AG10803 (cell line): ENCODE data around the gene HTR3E.
"Not testable (repeated sequence)": the region's sequence is repeated elsewhere in the genome, so short reads cannot be mapped to it uniquely, and the experiment has no call there.

ENCODE experiments used
- DNase-seq: peaks from one replicate; pipeline ENCODE4 v3.0.0; 2010; ENCODE audit warnings: low read depth
- H3K4me3 ChIP-seq: 2 replicates; pipeline ENCODE4 v1.5.1; 2011; ENCODE audit warnings: mild to moderate bottlenecking, low read length, control low read depth
- TF ChIP-seq, protein P1 (sequence below): conservative IDR thresholded peaks from 2 replicates; pipeline ENCODE4 v1.5.1; 2011; ENCODE audit warnings: mild to moderate bottlenecking, low read length, control low read depth, inconsistent platforms

Gene HTR3E

DNA sequence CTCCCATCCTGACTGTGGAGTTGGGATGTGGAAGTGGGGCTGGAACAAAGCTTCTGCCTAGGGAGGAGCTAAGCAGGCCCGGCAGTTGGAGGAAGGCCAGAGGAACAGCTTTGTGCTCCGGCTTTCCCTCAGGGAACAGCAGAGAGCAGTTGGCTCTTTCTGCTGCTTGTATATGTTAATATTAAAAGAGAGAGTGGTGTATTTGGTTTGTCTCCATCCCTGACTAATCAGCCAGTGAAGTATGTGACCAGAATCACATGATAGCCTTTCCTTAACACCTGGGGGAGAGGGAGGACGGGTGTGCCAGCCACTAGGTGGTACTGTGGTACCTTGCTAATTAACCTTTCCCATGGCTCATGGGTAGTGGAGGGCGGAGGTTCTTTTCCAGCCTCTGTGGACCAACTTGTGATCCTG lies 48.3 kb downstream of the HTR3E start:
- DNase-seq, result peak; percentile 48
- TF ChIP-seq, protein P1, sequence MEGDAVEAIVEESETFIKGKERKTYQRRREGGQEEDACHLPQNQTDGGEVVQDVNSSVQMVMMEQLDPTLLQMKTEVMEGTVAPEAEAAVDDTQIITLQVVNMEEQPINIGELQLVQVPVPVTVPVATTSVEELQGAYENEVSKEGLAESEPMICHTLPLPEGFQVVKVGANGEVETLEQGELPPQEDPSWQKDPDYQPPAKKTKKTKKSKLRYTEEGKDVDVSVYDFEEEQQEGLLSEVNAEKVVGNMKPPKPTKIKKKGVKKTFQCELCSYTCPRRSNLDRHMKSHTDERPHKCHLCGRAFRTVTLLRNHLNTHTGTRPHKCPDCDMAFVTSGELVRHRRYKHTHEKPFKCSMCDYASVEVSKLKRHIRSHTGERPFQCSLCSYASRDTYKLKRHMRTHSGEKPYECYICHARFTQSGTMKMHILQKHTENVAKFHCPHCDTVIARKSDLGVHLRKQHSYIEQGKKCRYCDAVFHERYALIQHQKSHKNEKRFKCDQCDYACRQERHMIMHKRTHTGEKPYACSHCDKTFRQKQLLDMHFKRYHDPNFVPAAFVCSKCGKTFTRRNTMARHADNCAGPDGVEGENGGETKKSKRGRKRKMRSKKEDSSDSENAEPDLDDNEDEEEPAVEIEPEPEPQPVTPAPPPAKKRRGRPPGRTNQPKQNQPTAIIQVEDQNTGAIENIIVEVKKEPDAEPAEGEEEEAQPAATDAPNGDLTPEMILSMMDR, result peak; percentile 45
- no peak overlapping the region for H3K4me3 ChIP-seq

GRCh38 chr3:184145751-184146270 lies 48.9 kb downstream of the HTR3E start:
- DNase-seq, result no peak
- TF ChIP-seq, protein P1, result no peak
- no peak overlapping the region for H3K4me3 ChIP-seq

GRCh38 chr3:184148076-184148475 lies 51.2 kb downstream of the HTR3E start:
- TF ChIP-seq, protein P1, result no peak
- no peak overlapping the region for H3K4me3 ChIP-seq
- DNase-seq, result no peak

GRCh38 chr3:184149123-184149522 lies 52.3 kb downstream of the HTR3E start:
- TF ChIP-seq, protein P1, result no peak

DNA sequence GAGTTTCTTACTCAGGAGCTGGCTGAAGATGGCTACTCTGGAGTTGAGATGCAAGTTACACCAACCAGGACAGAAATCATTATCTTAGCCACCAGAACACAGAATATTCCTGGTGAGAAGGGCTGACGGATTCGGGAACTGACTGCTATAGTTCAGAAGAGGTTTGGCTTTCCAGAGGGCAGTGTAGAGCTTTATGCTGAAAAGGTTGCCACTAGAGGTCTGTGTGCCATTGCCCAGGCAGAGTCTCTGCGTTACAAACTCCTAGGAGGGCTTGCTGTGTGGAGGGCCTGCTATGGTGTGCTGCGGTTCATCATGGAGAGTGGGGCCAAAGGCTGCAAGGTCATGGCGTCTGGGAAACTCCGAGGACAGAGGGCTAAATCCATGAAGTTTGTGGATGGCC lies 52.9 kb downstream of the HTR3E start:
- TF ChIP-seq, protein P1, result peak; percentile 45
- DNase-seq, result peak; percentile 40
- not testable (repeated sequence) for H3K4me3 ChIP-seq

More at GRCh38 chr3:184149123-184149522, 52.3 kb downstream of the HTR3E start:
- no peak for DNase-seq
- H3K4me3 ChIP-seq, result no peak overlapping the region

GRCh38 chr3:184154885-184155643 lies 58.2 kb downstream of the HTR3E start, which contains the start of gene DVL3:
Gene DVL3, plus strand, starts transcription at chr3:184155377. Its CDS starts 259 bp downstream, at chr3:184155636.
- H3K4me3 ChIP-seq, result peak within 1 kb of the TSS; percentile 96
- TF ChIP-seq, protein P1, result no peak
- DNase-seq, result peak; percentile 73
